ENCODE data around the gene GTF2A2.
"Not testable (repeated sequence)": the region's sequence is repeated elsewhere in the genome, so short reads cannot be mapped to it uniquely, and the experiment has no call there.

Gene GTF2A2

GRCh38 chr15:59668556-59668955 lies 11.2 kb upstream of the GTF2A2 start:
- no peak for DNase-seq

- DNase-seq, result no peak
Observed at GRCh38 chr15:59662260-59662659, 4.9 kb upstream of the GTF2A2 start.

GRCh38 chr15:59659366-59659765 lies 2.1 kb upstream of the GTF2A2 start:
- DNase-seq, result no peak

- DNase-seq, result no peak
Observed at GRCh38 chr15:59657635-59658125, 365 bp upstream of the GTF2A2 start.

GRCh38 chr15:59654046-59654445 lies 3.3 kb downstream of the GTF2A2 start:
- no peak for DNase-seq

- no peak for DNase-seq
Observed at GRCh38 chr15:59649603-59650002, 7.7 kb downstream of the GTF2A2 start.

- DNase-seq, result no peak
Observed at GRCh38 chr15:59647085-59647484, 10.2 kb downstream of the GTF2A2 start.

GRCh38 chr15:59646277-59646676 lies 11.0 kb downstream of the GTF2A2 start:
- no peak for DNase-seq

GRCh38 chr15:59645812-59646211 lies 11.5 kb downstream of the GTF2A2 start:
- not testable (repeated sequence) for DNase-seq

- DNase-seq, result no peak
Observed at GRCh38 chr15:59644756-59645155, 12.6 kb downstream of the GTF2A2 start.

- DNase-seq, result no peak
Observed at GRCh38 chr15:59642351-59642750, 15.0 kb downstream of the GTF2A2 start.

GRCh38 chr15:59637507-59637906 lies 19.8 kb downstream of the GTF2A2 start:
- not testable (repeated sequence) for DNase-seq

GRCh38 chr15:59636184-59636583 lies 21.1 kb downstream of the GTF2A2 start:
- DNase-seq, result no peak

GRCh38 chr15:59632714-59633113 lies 24.6 kb downstream of the GTF2A2 start:
- no peak for DNase-seq

- DNase-seq, result peak; percentile 66
Observed at GRCh38 chr15:59622289-59622688, 35.0 kb downstream of the GTF2A2 start.

- DNase-seq, result no peak
Observed at GRCh38 chr15:59618406-59618805, 38.9 kb downstream of the GTF2A2 start.

GRCh38 chr15:59616379-59616778 lies 40.9 kb downstream of the GTF2A2 start:
- DNase-seq, result no peak

- DNase-seq, result no peak
Observed at GRCh38 chr15:59615661-59616060, 41.7 kb downstream of the GTF2A2 start.

- no peak for DNase-seq
Observed at GRCh38 chr15:59614153-59614552, 43.2 kb downstream of the GTF2A2 start.

GRCh38 chr15:59611276-59612260 lies 45.7 kb downstream of the GTF2A2 start, which contains the start of gene GCNT3:
GCNT3 (plus strand) TSS chr15:59611783; CDS start chr15:59618239, 6,456 bp downstream.
- no peak for DNase-seq

GRCh38 chr15:59609730-59610712 lies 47.3 kb downstream of the GTF2A2 start:
- DNase-seq, result no peak

GRCh38 chr15:59605994-59606393 lies 51.3 kb downstream of the GTF2A2 start:
- DNase-seq, result no peak

GRCh38 chr15:59598461-59598860 lies 58.9 kb downstream of the GTF2A2 start:
- DNase-seq, result no peak
